A549 (cell line): Measurements from ENCODE around the gene SLC37A2. TPM values are rescaled to one million over a fixed set of nuclear protein-coding genes. Genes with fewer than 3 reads are reported as not detected.
"Not testable (repeated sequence)": the region's sequence is repeated elsewhere in the genome, so short reads cannot be mapped to it uniquely, and the experiment has no call there.

ENCODE experiments used
- ATAC-seq, 2 experiments: fragments of 200-7000 bp in 1 of 2; fragments of >200 bp in 1 of 2; cut with Nextera tagmentation in 1 of 2; cut with Tn5 transposase in 1 of 2; 3 replicates each; pipeline versions ENCODE4 v1.8.0 to v1.9.1; 2018 to 2020; ENCODE audit warnings: mild to moderate bottlenecking in 1 of 2, moderate library complexity in 1 of 2
- CTCF ChIA-PET: fragments of 300-600 bp; sonication (Branson Sonifier 250); formaldehyde crosslinking; extraction: SDS; loops from one replicate; lab custom pipeline; 2021; ENCODE audit warnings: antibody characterized with exemption, inconsistent platforms; lab: Yijun Ruan, JAX
- POLR2A ChIA-PET: fragments of 350-600 bp; formaldehyde crosslinking; extraction: SDS; loops from one replicate; lab custom pipeline; 2021; ENCODE audit warnings: antibody characterized with exemption, inconsistent platforms; lab: Yijun Ruan, JAX
- DNase-seq, 2 experiments: peaks; one replicate each; pipeline versions ENCODE4 v3.0.0 to v3.0.0-alpha.2; 2011 to 2016; ENCODE audit warnings: low read depth in 1 of 2, low spot score in 1 of 2
- FAIRE-seq: peaks from 2 replicates; lab custom pipeline; 2011; peaks lifted over from hg19 to GRCh38; lab: Jason Lieb, UNC
- H3K27ac ChIP-seq, 2 experiments: fragments of >200 bp; sonication (Bioruptor Twin); formaldehyde crosslinking; 3 replicates each; pipeline ENCODE4 v1.5.1; 2016 to 2017
- H3K4me1 ChIP-seq: fragments of >200 bp; sonication (Bioruptor Twin); formaldehyde crosslinking; 3 replicates; pipeline ENCODE4 v1.6.1; 2016
- H3K4me2 ChIP-seq: fragments of >200 bp; sonication (Bioruptor Twin); formaldehyde crosslinking; 3 replicates; pipeline ENCODE4 v1.6.1; 2016
- H3K4me3 ChIP-seq: fragments of >200 bp; sonication (Bioruptor Twin); formaldehyde crosslinking; 3 replicates; pipeline ENCODE4 v1.5.1; 2016
- H3K9me3 ChIP-seq: fragments of >200 bp; sonication (Bioruptor Twin); formaldehyde crosslinking; 3 replicates; pipeline ENCODE4 v1.6.1; 2016
- ATOH8 ChIP-seq: fragments of 250-450 bp; sonication (Bioruptor Pico); IDR thresholded peaks from 2 replicates; pipeline ENCODE4 v1.5.0; 2020; ENCODE audit warnings: low read depth, mild to moderate bottlenecking, moderate library complexity
- BHLHE40 ChIP-seq: IDR thresholded peaks from 2 replicates; pipeline ENCODE4 v1.6.1; 2012; ENCODE audit warnings: low read depth, low read length, inconsistent platforms
- CBX8 ChIP-seq: fragments of 200-600 bp; sonication (generic); IDR thresholded peaks from 2 replicates; pipeline ENCODE4 v1.6.1; 2016
- CEBPB ChIP-seq, 2 experiments: fragments of >200 bp in 1 of 2; sonication (Bioruptor Twin) in 1 of 2; formaldehyde crosslinking in 1 of 2; IDR thresholded peaks; 2 replicates each; pipeline ENCODE4 v1.6.1; 2012 to 2016
- CTCF ChIP-seq: fragments of >200 bp; sonication (Bioruptor Twin); formaldehyde crosslinking; IDR thresholded peaks from 3 replicates; pipeline ENCODE4 v1.5.1; 2016
- ESRRA ChIP-seq: fragments of 150-350 bp; IDR thresholded peaks from 2 replicates; pipeline ENCODE4 v1.6.1; 2014; ENCODE audit warnings: mild to moderate bottlenecking, low read length, borderline replicate concordance
- HDAC2 ChIP-seq: fragments of 200-600 bp; sonication (generic); IDR thresholded peaks from 2 replicates; pipeline ENCODE4 v1.6.1; 2016
- HOXB5 ChIP-seq: fragments of 250-450 bp; sonication (Bioruptor Pico); IDR thresholded peaks from 2 replicates; pipeline ENCODE4 v1.5.0; 2020; ENCODE audit warnings: mild to moderate bottlenecking, moderate library complexity
- MAFK ChIP-seq: fragments of 450-650 bp; IDR thresholded peaks from 2 replicates; pipeline ENCODE4 v1.6.1; 2014; ENCODE audit not compliant: partially characterized antibody
- MYC ChIP-seq: IDR thresholded peaks from 2 replicates; pipeline ENCODE4 v1.6.1; 2012; ENCODE audit warnings: mild to moderate bottlenecking, inconsistent platforms, low read length, improper control_type of control experiment, borderline replicate concordance
- POLR2A ChIP-seq: IDR thresholded peaks from 2 replicates; pipeline ENCODE4 v1.6.1; 2012; ENCODE audit warnings: mild to moderate bottlenecking, low read length
- POLR2AphosphoS2 ChIP-seq: conservative IDR thresholded peaks from 2 replicates; pipeline ENCODE4 v1.6.1; 2012; ENCODE audit warnings: low read length, improper control_type of control experiment, inconsistent platforms
- RAD21 ChIP-seq, 2 experiments: fragments of >200 bp in 1 of 2; sonication (Bioruptor Twin) in 1 of 2; formaldehyde crosslinking in 1 of 2; IDR thresholded peaks in 1 of 2; conservative IDR thresholded peaks in 1 of 2; 2 replicates in 1 of 2; 3 replicates in 1 of 2; pipeline ENCODE4 v1.6.1; 2012 to 2018; ENCODE audit warnings: inconsistent platforms in 1 of 2
- RARB ChIP-seq: fragments of 250-450 bp; sonication (Bioruptor Pico); IDR thresholded peaks from 2 replicates; pipeline ENCODE4 v1.8.0; 2021; ENCODE audit warnings: mild to moderate bottlenecking, moderate library complexity
- RFX5 ChIP-seq: fragments of 450-650 bp; IDR thresholded peaks from 2 replicates; pipeline ENCODE4 v1.7.1; 2014; ENCODE audit warnings: antibody characterized with exemption, mild to moderate bottlenecking, moderate library complexity
- RNF2 ChIP-seq: fragments of 200-600 bp; sonication (generic); IDR thresholded peaks from 2 replicates; pipeline ENCODE4 v1.6.1; 2016; ENCODE audit warnings: low read depth, mild to moderate bottlenecking, antibody characterized with exemption, moderate library complexity, borderline replicate concordance
- SMC3 ChIP-seq: fragments of >200 bp; sonication (Bioruptor Twin); formaldehyde crosslinking; IDR thresholded peaks from 3 replicates; pipeline ENCODE4 v1.6.1; 2018; ENCODE audit warnings: inconsistent platforms
- TFCP2L1 ChIP-seq: fragments of 250-450 bp; sonication (Bioruptor Pico); IDR thresholded peaks from 2 replicates; pipeline ENCODE4 v1.5.0; 2021; ENCODE audit warnings: mild to moderate bottlenecking
- USF2 ChIP-seq: fragments of 450-650 bp; IDR thresholded peaks from 2 replicates; pipeline ENCODE4 v1.6.1; 2014; ENCODE audit warnings: antibody characterized with exemption
- ZFP36 ChIP-seq: fragments of 450-650 bp; IDR thresholded peaks from 2 replicates; pipeline ENCODE4 v1.6.1; 2014; ENCODE audit warnings: borderline replicate concordance; ENCODE audit not compliant: partially characterized antibody
- ZNF302 ChIP-seq: fragments of 250-450 bp; sonication (Bioruptor Pico); IDR thresholded peaks from 2 replicates; pipeline ENCODE4 v1.9.0; 2021; ENCODE audit warnings: inconsistent platforms, mild to moderate bottlenecking, moderate library complexity
- WGBS: methylation state at CpG from one replicate; pipeline ENCODE4 v1.1.6; 2017; ENCODE audit errors: missing lambda C conversion rate; 5-methylcytosine and 5-hydroxymethylcytosine counted together
- polyA plus RNA-seq, 4 experiments: library from polyadenylated mRNA; depleted of rRNA in 3 of 4; stranded (reverse); fragments of >200 nt; fragmentation: RNase III in 1 of 4; extraction: RNeasy Plus Mini Kit Qiagen cat#74134 plus additional on column Dnase treatment in 1 of 4; gene quantifications; 2 replicates in 3 of 4; 3 replicates in 1 of 4; pipeline ENCODE4 v1.2.3, GENCODE V29; 2011 to 2017

The SLC37A2 gene
- polyA plus RNA-seq, 2 of the 4 experiments (the other 2 are of a cell fraction): 0.13 to 0.14 TPM

GRCh38 chr11:125090151-125090550, 27.0 kb downstream of the SLC37A2 start:
- H3K4me3 ChIP-seq, FAIRE-seq, ATAC-seq, POLR2A ChIA-PET, H3K9me3 ChIP-seq, DNase-seq, H3K4me2 ChIP-seq, H3K4me1 ChIP-seq, H3K27ac ChIP-seq: not testable (repeated sequence)
- 87% methylated on average over 7 of the region's 10 CpGs for WGBS
- CTCF ChIA-PET: interaction anchor here (0.9 to 3.0 kb wide), 7 partner anchors 10 to 256 kb away, joined by 3 to 26 read pairs (median 6); no protein-coding TSS in a partner anchor

- Histone ChIP-seq H3K4me3 (no peak overlapping the region), H3K9me3 (no peaks in the 10 kb centered on the region), H3K4me2 (no peak overlapping the region), H3K4me1 (no peaks in the 10 kb centered on the region), H3K27ac (no peak overlapping the region)
- ChIA-PET CTCF (interaction anchor here (0.7 to 3.0 kb wide), 20 partner anchors 9 to 340 kb away, joined by 3 to 26 read pairs (median 6); no protein-coding TSS in a partner anchor), POLR2A (no interaction called here)
- no peak for DNase-seq
- WGBS: 62% methylated on average over 5 of the region's 6 CpGs
- ATAC-seq: peak in 1 of 2 experiments; percentile 47; a peak in 3 of 6 replicates
- FAIRE-seq: no peak
- TF ChIP-seq ZNF302 (CRISPR knock-in tag): no peak
- TF ChIP-seq RFX5: no peak
- TF ChIP-seq ZFP36: no peak
- no peak for TF ChIP-seq SMC3
- no peak for TF ChIP-seq RARB (CRISPR knock-in tag)
These were observed 27.7 kb downstream of the SLC37A2 start for GRCh38 chr11:125090816-125091215.

GRCh38 chr11:125091247-125091876, 28.3 kb downstream of the SLC37A2 start:
- H3K27ac ChIP-seq: no peak overlapping the region
- WGBS: 58% methylated on average over 5 of the region's 5 CpGs
- CTCF ChIA-PET: interaction anchor here (0.7 to 3.0 kb wide), 25 partner anchors 8 to 450 kb away, joined by 3 to 26 read pairs (median 4); no protein-coding TSS in a partner anchor
- H3K4me1 ChIP-seq: no peaks in the 10 kb centered on the region
- TF ChIP-seq POLR2A (no peak), ESRRA (no peak), RAD21 (conservative IDR thresholded peaks at IDR 0.05 in 1 of 2, IDR thresholded peaks at IDR 0.05 in 1 of 2) (peak; percentile 61 to 70), CTCF (peak; percentile 51), POLR2AphosphoS2 (no peak), RNF2 (no peak)
- H3K9me3 ChIP-seq: no peaks in the 10 kb centered on the region
- H3K4me3 ChIP-seq: no peak overlapping the region
- DNase-seq (peak; percentile 33 to 46), ATAC-seq (peak; percentile 82 to 92), FAIRE-seq (no peak)
- POLR2A ChIA-PET: no interaction called here
- H3K4me2 ChIP-seq: no peak overlapping the region

- H3K4me3 ChIP-seq: no peak overlapping the region
- POLR2A ChIA-PET: no interaction called here
- no peak overlapping the region for H3K27ac ChIP-seq
- H3K4me2 ChIP-seq: no peak overlapping the region
- H3K4me1 ChIP-seq: no peaks in the 10 kb centered on the region
- 71% methylated on average over 6 of the region's 6 CpGs for WGBS
- DNase-seq (no peak), ATAC-seq (no peak), FAIRE-seq (no peak)
- H3K9me3 ChIP-seq: no peaks in the 10 kb centered on the region
- CTCF ChIA-PET: interaction anchor here (0.8 to 3.0 kb wide), 19 partner anchors 8 to 451 kb away, joined by 3 to 26 read pairs (median 4); no protein-coding TSS in a partner anchor
- TF ChIP-seq HOXB5 (CRISPR knock-in tag) (no peak), USF2 (no peak), TFCP2L1 (CRISPR knock-in tag) (no peak), HDAC2 (no peak), CBX8 (no peak), MAFK (no peak), BHLHE40 (no peak), RARB (CRISPR knock-in tag) (no peak), CTCF (no peak), ATOH8 (CRISPR knock-in tag) (no peak), CEBPB (IDR thresholded peaks at IDR 0.05) (no peak), MYC (no peak)
These were observed 29.0 kb downstream of the SLC37A2 start for GRCh38 chr11:125091877-125092664.
